ENCODE results near the gene RBM28. TPM values are rescaled to one million over a fixed set of nuclear protein-coding genes. Genes with fewer than 3 reads are reported as not detected.
A peak's percentile ranks its signal among the peaks of the same experiment; 100 is the strongest.

RBM28 gene
- total and polyA plus RNA-seq, 10 of the 15 experiments (the other 5 are each of a cell fraction or from before 2014, with no cell fraction given) = 14.3 to 50.4 (median 32.8) TPM

GRCh38 chr7:128343554-128344430 is at the start of gene RBM28 (continued):
- TF ChIP-seq ZBTB4 (CRISPR knock-in tag; IDR thresholded peaks at IDR 0.05) = no peak
- peak; percentile 90 for TF ChIP-seq E2F8 (IDR thresholded peaks at IDR 0.05; ENCODE audit: low read depth, partially characterized antibody)
- TF ChIP-seq ZNF592 (IDR thresholded peaks at IDR 0.05) = no peak
- no peak for TF ChIP-seq IRF5 (IDR thresholded peaks at IDR 0.05; ENCODE audit: borderline replicate concordance)
- TF ChIP-seq ATF2 (IDR thresholded peaks at IDR 0.05; ENCODE audit: low read length) = 0 out of 2 replicates have a peak, but pooled peaks have one; percentile 52
- TF ChIP-seq SIN3A (IDR thresholded peaks at IDR 0.05; ENCODE audit: low read depth, low read length) = peak; percentile 86
- TF ChIP-seq ATF7 (IDR thresholded peaks at IDR 0.05; ENCODE audit: low read depth) = peak; percentile 53; the same call in 1 of the 2 replicates
- no peak for TF ChIP-seq USF2 (IDR thresholded peaks at IDR 0.05; ENCODE audit: borderline replicate concordance, low read depth, low read length)
- TF ChIP-seq BRCA1 (IDR thresholded peaks at IDR 0.05; ENCODE audit: low read depth, low read length) = no peak
- TF ChIP-seq MTA2 (IDR thresholded peaks at IDR 0.05; ENCODE audit: low read depth) = peak; percentile 16; the same call in 1 of the 2 replicates
- no peak; the same call in 1 of the 2 replicates for TF ChIP-seq FOXM1 (IDR thresholded peaks at IDR 0.05; ENCODE audit: low read depth, low read length)
- peak; percentile 20; the same call in 1 of the 2 replicates for TF ChIP-seq SMARCA5 (IDR thresholded peaks at IDR 0.05)
